ENCODE data around the gene CCDC12. TPM values are rescaled to one million over a fixed set of nuclear protein-coding genes. Genes with fewer than 3 reads are reported as not detected.

Gene CCDC12
- total RNA-seq (ENCODE audit: low replicate concordance): 17.9 and 44.0 TPM in 2 replicates

- Mint-ChIP-seq H3K4me1 (peaks cover 32% of the 10 kb centered on the region), H3K36me3 (peaks cover 8% of the 10 kb centered on the region), H3K27ac (peak within 1 kb of the TSS; percentile 99), H3K27me3 (ENCODE audit: insufficient read depth, low read depth) (peaks cover 10% of the 10 kb centered on the region), H3K4me3 (peak within 1 kb of the TSS; percentile 100), H3K9me3 (no peaks in the 10 kb centered on the region)
- Histone ChIP-seq H3K27ac (peak within 1 kb of the TSS; percentile 98), H3K4me3 (peak within 1 kb of the TSS; percentile 91), H3K4me1 (no peaks in the 10 kb centered on the region), H2AFZ (replicated peaks) (peak within 1 kb of the TSS; percentile 80), H4K20me1 (ENCODE audit: low read depth) (peaks cover 34% of the 10 kb centered on the region), H3K4me2 (peak within 1 kb of the TSS; percentile 77), H3K27me3 (no peaks in the 10 kb centered on the region), H3K9ac (peak within 1 kb of the TSS; percentile 98), H3F3A (ENCODE audit: low read depth) (no peaks in the 10 kb centered on the region), H3K79me2 (ENCODE audit: low read depth) (peaks cover 49% of the 10 kb centered on the region), H3K36me3 (no peaks in the 10 kb centered on the region), H3K9me3 (ENCODE audit: low read depth) (no peaks in the 10 kb centered on the region)
- DNase-seq (ENCODE audit: low spot score): peak; percentile 98
- TF ChIP-seq CTCF (IDR thresholded peaks at IDR 0.05) (no peak), EZH2phosphoT487 (IDR thresholded peaks at IDR 0.05) (no peak), EZH2 (IDR thresholded peaks at IDR 0.05) (no peak)
These were observed at the start of gene CCDC12 for GRCh38 chr3:46976326-46977190. Gene CCDC12, minus strand, starts transcription at chr3:46976745. Its CDS starts 13 bp downstream, at chr3:46976732.

GRCh38 chr3:47024932-47025331 is 48.4 kb upstream of the CCDC12 start:
- Mint-ChIP-seq H3K27me3 (ENCODE audit: insufficient read depth, low read depth) (peaks cover 2% of the 10 kb centered on the region), H3K27ac (no peak overlapping the region), H3K36me3 (peaks cover 7% of the 10 kb centered on the region), H3K9me3 (no peaks in the 10 kb centered on the region), H3K4me1 (peaks cover 16% of the 10 kb centered on the region), H3K4me3 (no peak overlapping the region)
- Histone ChIP-seq H3F3A (ENCODE audit: low read depth) (no peaks in the 10 kb centered on the region), H3K27me3 (no peaks in the 10 kb centered on the region), H3K4me2 (peak overlapping the region; percentile 27), H4K20me1 (ENCODE audit: low read depth) (peaks cover 30% of the 10 kb centered on the region), H3K4me3 (no peak overlapping the region), H3K9ac (no peak overlapping the region), H3K79me2 (ENCODE audit: low read depth) (no peaks in the 10 kb centered on the region), H3K36me3 (no peaks in the 10 kb centered on the region), H3K9me3 (ENCODE audit: low read depth) (no peaks in the 10 kb centered on the region), H3K4me1 (peaks cover 8% of the 10 kb centered on the region), H3K27ac (no peak overlapping the region), H2AFZ (replicated peaks) (no peak overlapping the region)
- no peak for DNase-seq (ENCODE audit: low spot score)
- TF ChIP-seq EZH2 (IDR thresholded peaks at IDR 0.05) (no peak), EZH2phosphoT487 (IDR thresholded peaks at IDR 0.05) (no peak), CTCF (IDR thresholded peaks at IDR 0.05) (no peak)

- H2AFZ ChIP-seq (replicated peaks): no peak overlapping the region
- H3K9me3 Mint-ChIP-seq: no peaks in the 10 kb centered on the region
- no peak overlapping the region for H3K27ac Mint-ChIP-seq
- H3K9ac ChIP-seq: no peak overlapping the region
- no peak overlapping the region for H3K4me3 Mint-ChIP-seq
- no peak for DNase-seq (ENCODE audit: low spot score)
- H3K36me3 Mint-ChIP-seq: peaks cover 13% of the 10 kb centered on the region
- H3K36me3 ChIP-seq: no peaks in the 10 kb centered on the region
- H3K4me2 ChIP-seq: no peak overlapping the region
- H3K9me3 ChIP-seq (ENCODE audit: low read depth): no peaks in the 10 kb centered on the region
- H3K27ac ChIP-seq: no peak overlapping the region
- H3K4me1 Mint-ChIP-seq: peaks cover 10% of the 10 kb centered on the region
- H3K4me3 ChIP-seq: no peak overlapping the region
- TF ChIP-seq EZH2phosphoT487 (IDR thresholded peaks at IDR 0.05) (no peak), CTCF (IDR thresholded peaks at IDR 0.05) (no peak)
- no peaks in the 10 kb centered on the region for H3K27me3 ChIP-seq
- no peaks in the 10 kb centered on the region for H3K79me2 ChIP-seq (ENCODE audit: low read depth)
- peaks cover 8% of the 10 kb centered on the region for H3K4me1 ChIP-seq
- no peaks in the 10 kb centered on the region for H3F3A ChIP-seq (ENCODE audit: low read depth)
- peaks cover 2% of the 10 kb centered on the region for H3K27me3 Mint-ChIP-seq (ENCODE audit: insufficient read depth, low read depth)
- H4K20me1 ChIP-seq (ENCODE audit: low read depth): peaks cover 32% of the 10 kb centered on the region
These were observed 46.1 kb upstream of the CCDC12 start for GRCh38 chr3:47022641-47023071.
